Activated CD4-positive, alpha-beta T cell treated with anti-CD3 and anti-CD28 coated beads for 36 hours (primary cell): ENCODE results near the gene SUSD6. TPM values are rescaled to one million over a fixed set of nuclear protein-coding genes. Genes with fewer than 3 reads are reported as not detected.

ENCODE experiments used
- ATAC-seq: fragments of 200-7000 bp; cut with Tn5 transposase; one replicate; pipeline ENCODE4 v1.10.0; 2021; ENCODE audit warnings: mild to moderate bottlenecking, moderate library complexity
- CTCF ChIA-PET: fragments of 350-600 bp; sonication (Branson Sonifier 250); formaldehyde crosslinking; loops from one replicate; lab custom pipeline; 2021; ENCODE audit warnings: antibody characterized with exemption; lab: Charles Lee
- POLR2A ChIA-PET: fragments of 350-600 bp; sonication (Branson Sonifier 250); formaldehyde crosslinking; loops from one replicate; lab custom pipeline; 2021; ENCODE audit warnings: antibody characterized with exemption, inconsistent platforms; lab: Charles Lee
- DNase-seq: peaks from one replicate; pipeline ENCODE4 v3.0.0-alpha.2; 2020
- H3K27ac Mint-ChIP-seq: one replicate; pipeline ENCODE4 v1.8.0; 2021; ENCODE audit warnings: mixed read lengths
- H3K27me3 Mint-ChIP-seq: one replicate; pipeline ENCODE4 v1.8.0; 2021; ENCODE audit warnings: mixed read lengths
- H3K36me3 Mint-ChIP-seq: one replicate; pipeline ENCODE4 v1.8.0; 2021; ENCODE audit warnings: low read depth, mixed read lengths
- H3K4me1 Mint-ChIP-seq: one replicate; pipeline ENCODE4 v1.8.0; 2021; ENCODE audit warnings: mixed read lengths
- H3K4me3 Mint-ChIP-seq: one replicate; pipeline ENCODE4 v1.8.0; 2021; ENCODE audit warnings: mild to moderate bottlenecking, moderate library complexity, mixed read lengths
- H3K9me3 Mint-ChIP-seq: one replicate; pipeline ENCODE4 v1.8.0; 2021; ENCODE audit warnings: low read depth, mixed read lengths
- intact Hi-C, 2 experiments: fragments of 100-400 bp; cut with DNase I in 1 of 2; cut with micrococcal nuclease in 1 of 2; formaldehyde crosslinking; loops; one replicate each; pipeline versions ENCODE4 v1.14.2 to v1.15.1; 2022 to 2024; cut with DNase I, micrococcal nuclease
- total RNA-seq, 2 experiments: library from RNA; stranded (reverse); gene quantifications; one replicate each; pipeline ENCODE4 v1.2.3, GENCODE V29; 2021

Gene SUSD6
- total RNA-seq, 2 experiments from 2014 or later = 57.9 to 59.3 TPM

DNA sequence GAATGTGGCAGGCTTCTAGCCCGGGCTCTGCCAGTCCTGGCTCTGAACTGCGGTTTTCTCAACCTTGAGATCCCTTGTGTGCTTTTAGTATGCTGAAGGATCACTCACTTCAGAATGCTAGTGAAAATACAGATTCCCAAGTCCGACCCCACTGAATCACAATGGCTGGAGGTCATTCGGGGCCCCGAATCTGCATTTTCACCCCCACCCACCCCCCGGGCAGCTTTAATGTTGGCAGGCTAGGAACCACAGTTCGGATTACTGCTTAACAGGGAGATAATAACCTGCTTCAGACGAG lies 573 bp upstream of the SUSD6 start:
- ATAC-seq (no peak), DNase-seq (no peak)
- H3K4me1 Mint-ChIP-seq = peaks cover 44% of the 10 kb centered on the region
- H3K27ac Mint-ChIP-seq = peak overlapping the region; percentile 96
- H3K27me3 Mint-ChIP-seq = no peaks in the 10 kb centered on the region
- peak overlapping the region; percentile 86 for H3K4me3 Mint-ChIP-seq
- no peaks in the 10 kb centered on the region for H3K9me3 Mint-ChIP-seq
- intact Hi-C loops = loop anchor here (1.0 to 10.0 kb wide), 9 partner anchors 14 to 1711 kb away; partner anchors contain the start of genes SRSF5 (in 2 of the 2), ERH (in 1 of the 2), SIPA1L1 (in 1 of the 2) and SLC39A9 (in 1 of the 2)
- peaks cover 26% of the 10 kb centered on the region for H3K36me3 Mint-ChIP-seq
- POLR2A ChIA-PET = interaction anchor here (1.1 kb wide), 1 partner anchor 28 kb away, joined by 3 read pairs; no protein-coding TSS in a partner anchor
- CTCF ChIA-PET = interaction anchor here (0.6 to 1.5 kb wide), 9 partner anchors 15 to 116 kb away, joined by 3 to 5 read pairs (median 3); no protein-coding TSS in a partner anchor

DNA sequence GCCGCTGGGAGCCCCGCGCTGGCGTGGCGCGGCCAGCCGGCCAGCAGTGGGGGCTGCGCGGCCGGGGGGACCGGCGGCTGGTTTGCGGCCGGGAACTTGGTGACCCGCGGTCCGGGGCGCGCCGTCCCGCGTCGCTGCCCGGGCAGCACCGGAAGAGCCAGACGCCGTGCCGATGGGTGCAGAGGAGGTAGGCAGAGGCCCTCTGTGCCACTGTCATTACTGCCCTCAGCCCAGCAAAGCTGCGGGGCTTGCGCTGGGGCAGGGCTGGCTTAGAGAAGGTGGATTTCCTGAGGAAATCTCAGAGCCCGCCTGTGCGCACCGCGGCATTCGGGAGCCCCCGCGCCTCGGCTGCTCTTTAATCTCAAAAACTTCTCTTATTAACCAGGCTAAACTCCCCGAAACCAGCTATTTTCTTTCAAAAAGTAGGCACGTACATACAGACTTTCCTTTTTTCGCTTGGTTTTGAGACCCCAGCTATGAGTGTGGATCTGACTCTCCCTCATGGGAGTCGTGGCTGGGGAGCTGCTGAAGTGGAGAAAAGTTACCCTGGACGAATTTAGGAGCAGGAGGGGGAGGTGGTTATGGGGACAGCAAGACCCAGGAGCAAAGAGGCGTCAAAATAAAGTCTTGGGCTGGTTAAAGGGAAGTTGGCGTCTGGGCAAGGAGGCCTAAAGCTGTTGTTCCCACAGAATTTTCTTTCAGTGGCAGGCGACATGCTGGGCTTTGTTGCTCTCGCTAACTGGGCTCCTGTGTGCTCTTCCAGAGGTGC lies 802 bp downstream of the SUSD6 start:
- no peaks in the 10 kb centered on the region for H3K27me3 Mint-ChIP-seq
- peak; percentile 70 for DNase-seq
- POLR2A ChIA-PET = interaction anchor here (0.5 to 1.5 kb wide), 4 partner anchors 13 to 131 kb away, joined by 3 to 5 read pairs (median 4); no protein-coding TSS in a partner anchor

DNA sequence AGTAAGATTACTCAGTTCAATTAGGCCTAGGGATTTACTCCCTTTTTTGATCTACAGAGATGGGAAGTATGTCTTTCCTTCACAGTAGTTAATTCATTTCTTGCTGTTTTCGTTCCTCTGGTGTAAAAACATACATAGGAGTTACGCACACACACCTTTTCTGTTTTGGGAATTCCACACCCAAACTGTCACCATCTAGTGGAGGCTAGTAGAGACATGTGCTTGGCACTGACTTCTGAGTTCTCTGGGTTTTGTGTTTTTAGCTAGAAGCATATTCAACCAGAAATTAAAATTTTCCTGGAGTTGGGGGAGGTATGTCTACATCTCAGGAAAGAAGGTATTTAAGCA lies 1.4 kb downstream of the SUSD6 start:
- H3K4me1 Mint-ChIP-seq = peaks cover 58% of the 10 kb centered on the region
- H3K36me3 Mint-ChIP-seq = peaks cover 44% of the 10 kb centered on the region
- DNase-seq (no peak), ATAC-seq (no peak)
- peak overlapping the region; percentile 87 for H3K4me3 Mint-ChIP-seq
- peak overlapping the region; percentile 99 for H3K27ac Mint-ChIP-seq
- H3K9me3 Mint-ChIP-seq = no peaks in the 10 kb centered on the region
- CTCF ChIA-PET = interaction anchor here (0.8 to 2.1 kb wide), 10 partner anchors 21 to 114 kb away, joined by 3 to 5 read pairs (median 3); no protein-coding TSS in a partner anchor
- H3K27me3 Mint-ChIP-seq = no peaks in the 10 kb centered on the region
- POLR2A ChIA-PET = interaction anchor here (0.8 to 1.5 kb wide), 3 partner anchors 13 to 62 kb away, joined by 3 to 5 read pairs (median 4); no protein-coding TSS in a partner anchor
- intact Hi-C loops = loop anchor here (1.0 to 10.0 kb wide), 8 partner anchors 24 to 1710 kb away; partner anchors contain the start of genes SIPA1L1 (in 1 of the 2), SRSF5 (in 1 of the 2) and ZFP36L1 (in 1 of the 2)

More for the DNA sequence above, 802 bp downstream of the SUSD6 start:
- intact Hi-C loops = loop anchor here (1.0 to 10.0 kb wide), 8 partner anchors 24 to 1710 kb away; partner anchors contain the start of genes SIPA1L1 (in 1 of the 2), SRSF5 (in 1 of the 2) and ZFP36L1 (in 1 of the 2)
- no peaks in the 10 kb centered on the region for H3K9me3 Mint-ChIP-seq
- peak overlapping the region; percentile 87 for H3K4me3 Mint-ChIP-seq
- peak overlapping the region; percentile 99 for H3K27ac Mint-ChIP-seq
- CTCF ChIA-PET = interaction anchor here (0.6 to 2.1 kb wide), 10 partner anchors 21 to 114 kb away, joined by 3 to 5 read pairs (median 3); no protein-coding TSS in a partner anchor
- peak; percentile 44 for ATAC-seq
- H3K36me3 Mint-ChIP-seq = peaks cover 39% of the 10 kb centered on the region
- peaks cover 52% of the 10 kb centered on the region for H3K4me1 Mint-ChIP-seq

DNA sequence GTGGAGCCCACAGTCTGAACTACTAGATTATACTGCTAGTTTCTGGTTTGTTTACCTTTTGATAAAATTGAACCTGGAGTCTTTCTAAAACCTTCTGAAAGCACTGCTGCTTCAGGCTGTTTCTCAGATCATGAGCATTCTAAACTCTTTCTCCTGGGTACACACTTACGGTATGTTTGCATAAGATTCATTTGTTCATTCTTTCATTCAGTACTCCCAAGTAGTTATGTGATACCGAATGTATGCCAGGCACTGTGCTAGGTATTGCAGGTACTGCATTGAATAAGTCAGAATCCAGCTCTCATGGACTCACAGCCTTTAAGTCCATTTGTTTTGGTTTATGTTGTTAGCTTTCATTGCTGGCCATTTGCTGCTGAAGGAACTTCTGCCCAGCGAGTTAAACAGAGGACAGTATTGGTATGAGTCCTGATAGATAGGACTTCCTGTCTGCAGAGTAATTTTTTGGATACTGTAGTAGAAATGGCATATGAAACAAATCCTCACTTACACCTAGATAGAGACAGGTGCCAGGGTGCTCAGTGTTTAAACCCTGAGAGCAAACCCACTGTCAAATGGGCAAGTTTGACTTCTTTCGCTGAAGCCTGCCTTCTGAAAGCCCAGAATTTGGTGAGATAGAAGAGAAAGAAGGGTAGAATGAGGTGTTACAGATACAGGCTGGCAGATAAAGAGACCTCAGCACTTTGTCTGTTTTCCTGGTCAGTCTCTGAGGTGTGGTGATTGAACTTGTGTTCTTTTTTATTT lies 2.1 kb downstream of the SUSD6 start:
- Mint-ChIP-seq H3K36me3 (peaks cover 45% of the 10 kb centered on the region), H3K4me3 (peak overlapping the region; percentile 87), H3K9me3 (no peaks in the 10 kb centered on the region), H3K27me3 (no peaks in the 10 kb centered on the region), H3K27ac (peak overlapping the region; percentile 99), H3K4me1 (peaks cover 65% of the 10 kb centered on the region)
- DNase-seq = no peak
- intact Hi-C loops = loop anchor here (2.0 to 10.0 kb wide), 7 partner anchors 23 to 1709 kb away; partner anchors contain the start of genes SIPA1L1 (in 1 of the 2), SRSF5 (in 1 of the 2) and ZFP36L1 (in 1 of the 2)
- no peak for ATAC-seq
- POLR2A ChIA-PET = interaction anchor here (1.1 to 1.3 kb wide), 2 partner anchors 12 to 60 kb away, joined by 4 to 5 read pairs; no protein-coding TSS in a partner anchor
- CTCF ChIA-PET = interaction anchor here (0.9 to 2.1 kb wide), 5 partner anchors 32 to 105 kb away, joined by 3 to 5 read pairs (median 3); no protein-coding TSS in a partner anchor

DNA sequence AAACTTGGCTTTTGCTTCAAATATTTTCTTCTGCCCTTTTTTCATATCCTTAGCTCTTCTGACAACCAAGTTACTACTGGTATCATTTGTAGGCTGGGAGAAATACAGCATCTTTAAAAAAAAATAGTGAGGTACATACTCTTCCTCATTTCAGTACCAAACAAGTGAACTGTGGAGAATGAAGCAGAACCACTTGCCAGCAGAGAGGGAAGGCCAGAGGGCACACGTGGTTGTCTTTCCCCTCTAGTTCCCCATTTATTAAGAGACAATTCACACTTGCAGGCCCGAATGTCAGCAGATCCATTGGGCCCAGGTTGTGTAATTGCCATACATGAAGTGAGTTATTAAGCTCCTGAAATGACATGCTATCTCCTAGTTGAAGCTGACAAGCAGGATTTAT lies 3.2 kb downstream of the SUSD6 start:
- H3K27ac Mint-ChIP-seq = peak overlapping the region; percentile 99
- no peaks in the 10 kb centered on the region for H3K27me3 Mint-ChIP-seq
- intact Hi-C loops = loop anchor here (2.0 to 10.0 kb wide), 5 partner anchors 22 to 1708 kb away; partner anchors contain the start of genes SIPA1L1 (in 1 of the 2), SRSF5 (in 1 of the 2) and ZFP36L1 (in 1 of the 2)
- H3K9me3 Mint-ChIP-seq = no peaks in the 10 kb centered on the region
- DNase-seq (peak; percentile 21), ATAC-seq (no peak)
- peaks cover 51% of the 10 kb centered on the region for H3K36me3 Mint-ChIP-seq
- POLR2A ChIA-PET = interaction anchor here (1.1 to 1.3 kb wide), 2 partner anchors 21 to 59 kb away, joined by 5 read pairs; no protein-coding TSS in a partner anchor
- CTCF ChIA-PET = interaction anchor here (0.7 to 1.5 kb wide), 5 partner anchors 10 to 82 kb away, joined by 3 to 6 read pairs (median 5); no protein-coding TSS in a partner anchor
- H3K4me3 Mint-ChIP-seq = peak overlapping the region; percentile 87
- H3K4me1 Mint-ChIP-seq = peaks cover 70% of the 10 kb centered on the region

GRCh38 chr14:69615121-69615495 lies 3.7 kb downstream of the SUSD6 start:
- intact Hi-C loops = loop anchor here (2.0 to 10.0 kb wide), 2 partner anchors 22 to 820 kb away; partner anchors contain the start of gene ZFP36L1 (in 1 of the 2)
- H3K4me3 Mint-ChIP-seq = peak overlapping the region; percentile 87
- POLR2A ChIA-PET = interaction anchor here (1.1 to 1.3 kb wide), 2 partner anchors 21 to 58 kb away, joined by 5 read pairs; no protein-coding TSS in a partner anchor
- H3K27me3 Mint-ChIP-seq = no peaks in the 10 kb centered on the region
- ATAC-seq (no peak), DNase-seq (no peak)
- H3K4me1 Mint-ChIP-seq = peaks cover 70% of the 10 kb centered on the region
- CTCF ChIA-PET = interaction anchor here (0.6 to 1.5 kb wide), 7 partner anchors 10 to 1011 kb away, joined by 3 to 6 read pairs (median 4); partner anchors contain the start of gene CCDC177
- H3K9me3 Mint-ChIP-seq = no peaks in the 10 kb centered on the region
- H3K36me3 Mint-ChIP-seq = peaks cover 56% of the 10 kb centered on the region
- peak overlapping the region; percentile 99 for H3K27ac Mint-ChIP-seq

DNA sequence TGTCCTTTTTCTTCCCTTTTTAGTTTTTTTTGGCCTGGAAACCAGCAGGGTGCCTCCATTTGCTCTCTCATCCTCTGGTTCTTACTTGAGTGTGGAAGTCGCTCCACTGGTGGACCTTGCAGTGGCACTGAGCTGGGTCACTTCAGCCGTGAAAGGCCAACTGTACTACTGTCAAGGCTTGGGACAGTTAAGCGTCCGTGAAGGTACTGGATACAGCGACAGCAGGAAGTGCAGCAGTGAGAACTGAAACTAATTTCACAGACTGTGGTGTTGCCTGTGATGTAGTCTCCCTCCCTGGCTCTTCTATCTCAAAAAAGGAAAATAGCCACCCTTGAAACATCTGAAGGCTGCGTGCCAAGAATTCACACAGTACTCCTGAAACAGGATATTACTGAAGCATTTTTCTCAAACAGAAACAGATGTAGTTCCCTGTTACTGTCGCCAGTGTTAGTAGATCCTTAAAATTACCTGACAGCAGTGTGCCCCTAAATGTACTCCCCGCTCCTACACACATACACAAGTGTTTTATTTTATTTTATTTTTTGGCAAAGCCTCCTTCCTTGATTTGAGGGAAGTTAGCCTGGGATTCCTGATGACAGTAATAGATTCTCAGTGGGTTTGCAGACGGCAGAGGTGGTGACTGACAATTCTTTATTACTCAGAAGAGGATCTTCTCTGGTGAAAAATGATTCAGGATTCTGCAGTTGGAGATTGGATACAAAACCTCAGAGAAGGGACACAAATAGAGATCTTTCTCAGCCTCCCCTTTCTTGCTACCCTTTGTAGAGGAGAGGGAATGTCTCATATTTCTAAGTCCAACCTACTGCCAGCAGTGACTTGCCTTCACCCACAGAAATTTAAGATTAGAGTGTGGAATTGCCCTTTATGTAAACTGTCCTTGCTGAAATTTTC lies 4.4 kb downstream of the SUSD6 start:
- no peaks in the 10 kb centered on the region for H3K9me3 Mint-ChIP-seq
- DNase-seq = peak; percentile 54
- peak overlapping the region; percentile 87 for H3K4me3 Mint-ChIP-seq
- ChIA-PET POLR2A (interaction anchor here (0.7 to 1.3 kb wide), 3 partner anchors 10 to 69 kb away, joined by 4 to 5 read pairs (median 4); no protein-coding TSS in a partner anchor), CTCF (interaction anchor here (0.6 to 1.9 kb wide), 8 partner anchors 9 to 1012 kb away, joined by 3 to 6 read pairs (median 4); partner anchors contain the start of gene CCDC177)
- no peaks in the 10 kb centered on the region for H3K27me3 Mint-ChIP-seq
- H3K36me3 Mint-ChIP-seq = peaks cover 60% of the 10 kb centered on the region
- intact Hi-C loops = loop anchor here (2.0 to 10.0 kb wide), 2 partner anchors 21 to 821 kb away; partner anchors contain the start of gene ZFP36L1 (in 1 of the 2)
- H3K27ac Mint-ChIP-seq = peak overlapping the region; percentile 99
- peak; percentile 33 for ATAC-seq
- peaks cover 71% of the 10 kb centered on the region for H3K4me1 Mint-ChIP-seq

GRCh38 chr14:69616408-69616773 lies 5.0 kb downstream of the SUSD6 start:
- Mint-ChIP-seq H3K4me1 (peaks cover 77% of the 10 kb centered on the region), H3K9me3 (no peaks in the 10 kb centered on the region), H3K4me3 (peak overlapping the region; percentile 87), H3K27me3 (no peaks in the 10 kb centered on the region), H3K27ac (peak overlapping the region; percentile 99), H3K36me3 (peaks cover 62% of the 10 kb centered on the region)
- DNase-seq = no peak
- no peak for ATAC-seq
- ChIA-PET POLR2A (interaction anchor here (0.7 to 0.8 kb wide), 2 partner anchors 9 to 69 kb away, joined by 4 read pairs; no protein-coding TSS in a partner anchor), CTCF (interaction anchor here (0.7 to 1.9 kb wide), 5 partner anchors 9 to 42 kb away, joined by 3 to 4 read pairs (median 4); partner anchors contain the start of gene CCDC177)
- intact Hi-C loops = loop anchor here in 1 of 2 experiments (10.0 kb wide), 1 partner anchor 822 kb away; the partner anchor contains the start of gene ZFP36L1

- no peak for ATAC-seq
- intact Hi-C loops = loop anchor here in 1 of 2 experiments (10.0 kb wide), 1 partner anchor 823 kb away; the partner anchor contains the start of gene ZFP36L1
- DNase-seq = no peak
- ChIA-PET POLR2A (interaction anchor here (0.6 kb wide), 1 partner anchor 54 kb away, joined by 3 read pairs; no protein-coding TSS in a partner anchor), CTCF (interaction anchor here (1.9 kb wide), 1 partner anchor 28 kb away, joined by 4 read pairs; no protein-coding TSS in a partner anchor)
- Mint-ChIP-seq H3K4me3 (peak overlapping the region; percentile 87), H3K36me3 (peaks cover 66% of the 10 kb centered on the region), H3K27me3 (no peaks in the 10 kb centered on the region), H3K9me3 (no peaks in the 10 kb centered on the region), H3K4me1 (peaks cover 90% of the 10 kb centered on the region), H3K27ac (peak overlapping the region; percentile 99)
Measured at GRCh38 chr14:69617796-69618195, 6.4 kb downstream of the SUSD6 start.
